IgD-negative memory B cell (primary cell): ENCODE measurements around the gene CERS5. TPM values are rescaled to one million over a fixed set of nuclear protein-coding genes. Genes with fewer than 3 reads are reported as not detected.
"Not testable (repeated sequence)": the region's sequence is repeated elsewhere in the genome, so short reads cannot be mapped to it uniquely, and the experiment has no call there.

Experiments used
- H3K27ac Mint-ChIP-seq, 3 donors: one replicate each; pipeline ENCODE4 v1.8.0; 2020 to 2022; ENCODE audit warnings: mild to moderate bottlenecking in 3 of 3, mixed read lengths in 3 of 3, moderate library complexity in 1 of 3
- H3K27me3 Mint-ChIP-seq: one replicate; pipeline ENCODE4 v1.8.0; 2021; ENCODE audit warnings: mixed read lengths
- H3K36me3 Mint-ChIP-seq: one replicate; pipeline ENCODE4 v1.8.0; 2020; ENCODE audit warnings: mild to moderate bottlenecking, mixed read lengths
- H3K4me1 Mint-ChIP-seq, 3 donors: one replicate each; pipeline ENCODE4 v1.8.0; 2020 to 2022; ENCODE audit warnings: mixed read lengths in 3 of 3, mild to moderate bottlenecking in 1 of 3
- H3K4me3 Mint-ChIP-seq, 4 donors: one replicate each; pipeline ENCODE4 v1.8.0; 2020 to 2022; ENCODE audit warnings: mild to moderate bottlenecking in 4 of 4, mixed read lengths in 4 of 4, moderate library complexity in 3 of 4
- H3K9me3 Mint-ChIP-seq, 3 donors: one replicate each; pipeline ENCODE4 v1.8.0; 2020 to 2021; ENCODE audit warnings: mixed read lengths in 3 of 3, mild to moderate bottlenecking in 1 of 3
- polyA plus RNA-seq: library from polyadenylated mRNA; unstranded; fragments of 300-500 nt; fragmentation: Illumina TruSeq; gene quantifications from one replicate; pipeline ENCODE4 v1.2.3, GENCODE V29; 2021

The CERS5 gene
- polyA plus RNA-seq, 1 donor from 2014 or later, result 30.7 TPM

DNA sequence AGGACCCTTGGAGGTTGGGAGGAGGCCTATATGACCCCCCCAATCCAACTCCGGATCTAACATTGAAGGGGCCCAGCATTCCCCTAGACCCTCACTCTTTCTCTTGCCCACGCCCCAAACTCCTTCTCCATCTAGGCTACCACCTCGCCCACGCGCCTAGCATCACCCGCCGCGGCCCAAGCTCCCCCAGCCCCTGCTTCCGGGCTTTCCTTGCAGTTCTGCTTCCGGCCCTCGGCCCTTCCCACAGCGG, 445 bp downstream of the CERS5 start:
- no peaks in the 10 kb centered on the region for H3K27me3 Mint-ChIP-seq

DNA sequence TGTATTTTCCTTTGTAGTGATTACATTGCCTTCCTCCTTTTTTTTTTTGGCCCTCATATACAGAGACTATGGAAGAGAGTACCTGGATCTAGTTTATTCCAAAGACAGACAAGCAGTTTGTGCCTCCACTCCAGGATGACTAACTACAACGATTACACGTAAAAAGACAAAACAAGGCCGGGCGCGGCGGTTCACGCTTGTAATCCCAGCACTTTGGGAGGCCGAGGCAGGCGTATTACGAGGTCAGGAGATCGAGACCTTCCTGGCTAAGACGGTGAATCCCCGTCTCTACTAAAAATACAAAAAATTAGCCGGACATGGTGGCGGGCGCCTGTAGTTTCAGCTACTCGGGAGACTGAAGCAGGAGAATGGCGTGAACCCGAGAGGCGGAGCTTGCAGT, 2.2 kb downstream of the CERS5 start:
- Mint-ChIP-seq H3K27me3 (no peaks in the 10 kb centered on the region), H3K27ac (peak overlapping the region in 2 of 3 donors; percentile 32 to 50), H3K36me3 (peaks cover 4% of the 10 kb centered on the region), H3K4me3 (peak overlapping the region; percentile 19 to 90 (median 32)), H3K4me1 (peaks cover 18 to 23% (median 23%) of the 10 kb centered on the region in 3 donors), H3K9me3 (no peaks in the 10 kb centered on the region)

More for the DNA sequence above, 445 bp downstream of the CERS5 start:
- Mint-ChIP-seq H3K36me3 (peaks cover 2% of the 10 kb centered on the region), H3K9me3 (no peaks in the 10 kb centered on the region), H3K4me3 (peak overlapping the region; percentile 90 to 97 (median 91)), H3K4me1 (peaks cover 12 to 19% (median 17%) of the 10 kb centered on the region in 3 donors), H3K27ac (peak overlapping the region; percentile 33 to 96 (median 94))

DNA sequence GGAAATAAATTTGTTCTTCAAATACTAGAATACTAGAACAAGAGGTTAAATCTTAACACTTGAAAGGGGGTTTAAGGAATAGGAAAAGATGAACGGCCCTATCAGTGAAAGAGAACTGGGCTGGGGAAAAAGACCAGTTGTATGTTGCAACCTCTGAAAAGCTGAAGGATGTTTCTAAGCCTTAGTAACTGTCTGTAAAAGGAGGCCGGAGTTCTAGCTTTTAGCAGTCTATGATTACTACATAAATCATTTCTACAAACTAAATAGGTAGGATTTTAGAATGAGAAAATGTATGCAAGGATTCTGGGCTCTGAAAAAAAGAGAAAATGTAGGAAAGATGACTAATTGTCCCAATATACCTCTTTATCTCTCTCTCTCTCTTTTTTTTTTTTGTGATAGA, 4.9 kb downstream of the CERS5 start:
- no peaks in the 10 kb centered on the region for H3K27me3 Mint-ChIP-seq
- H3K27ac Mint-ChIP-seq, result peak overlapping the region in 1 of 3 donors; percentile 10
- H3K9me3 Mint-ChIP-seq, result no peaks in the 10 kb centered on the region
- H3K36me3 Mint-ChIP-seq, result peaks cover 7% of the 10 kb centered on the region
- peaks cover 15 to 28% (median 25%) of the 10 kb centered on the region in 3 donors for H3K4me1 Mint-ChIP-seq
- H3K4me3 Mint-ChIP-seq, result no peak overlapping the region

DNA sequence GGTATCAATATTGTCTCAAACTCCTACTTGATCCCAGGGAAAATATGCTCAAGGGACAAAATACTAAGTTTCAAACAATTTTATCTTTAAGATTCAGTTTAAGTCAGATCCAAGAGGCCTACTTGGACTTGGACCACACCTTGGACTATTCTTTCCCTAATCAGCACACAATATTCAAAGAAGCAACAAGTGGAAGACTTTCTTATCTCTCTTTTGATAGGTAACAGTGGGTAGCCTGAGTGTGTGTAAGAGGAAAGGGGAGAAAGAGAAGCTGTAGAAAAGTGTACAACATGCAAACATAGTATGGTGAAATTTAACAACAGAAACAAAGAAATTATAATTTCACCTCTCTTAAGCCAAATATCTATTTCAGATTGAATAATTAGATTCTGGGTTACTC, 6.5 kb downstream of the CERS5 start:
- Mint-ChIP-seq H3K36me3 (peaks cover 7% of the 10 kb centered on the region), H3K27ac (peak overlapping the region in 2 of 3 donors; percentile 8 to 53), H3K4me3 (peak overlapping the region in 1 of 4 donors; percentile 70), H3K27me3 (no peaks in the 10 kb centered on the region), H3K4me1 (peaks cover 12 to 21% (median 18%) of the 10 kb centered on the region in 3 donors), H3K9me3 (no peaks in the 10 kb centered on the region)

DNA sequence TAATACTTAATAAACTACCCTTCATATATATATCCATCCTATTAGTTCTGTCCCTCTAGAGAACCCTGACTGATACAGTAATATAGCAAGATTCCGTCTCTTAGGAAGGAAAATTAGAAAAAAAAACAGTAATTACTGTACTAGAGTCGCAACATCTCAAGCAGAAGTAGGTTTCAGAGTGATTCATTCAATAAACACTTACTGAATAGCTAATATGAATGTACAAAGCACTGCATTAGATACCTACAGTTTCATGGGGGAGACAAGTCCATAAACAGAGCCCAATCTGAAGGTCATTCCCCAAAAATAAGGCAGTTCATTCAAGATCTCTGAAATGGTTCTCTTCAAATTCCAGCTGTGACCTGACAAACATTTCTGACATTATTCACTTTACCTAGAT, 9.9 kb downstream of the CERS5 start:
- Mint-ChIP-seq H3K36me3 (peaks cover 5% of the 10 kb centered on the region), H3K9me3 (no peaks in the 10 kb centered on the region), H3K27me3 (no peaks in the 10 kb centered on the region), H3K4me3 (no peak overlapping the region), H3K27ac (peak overlapping the region in 1 of 3 donors; percentile 0), H3K4me1 (peaks cover 8 to 17% (median 11%) of the 10 kb centered on the region in 3 donors)

DNA sequence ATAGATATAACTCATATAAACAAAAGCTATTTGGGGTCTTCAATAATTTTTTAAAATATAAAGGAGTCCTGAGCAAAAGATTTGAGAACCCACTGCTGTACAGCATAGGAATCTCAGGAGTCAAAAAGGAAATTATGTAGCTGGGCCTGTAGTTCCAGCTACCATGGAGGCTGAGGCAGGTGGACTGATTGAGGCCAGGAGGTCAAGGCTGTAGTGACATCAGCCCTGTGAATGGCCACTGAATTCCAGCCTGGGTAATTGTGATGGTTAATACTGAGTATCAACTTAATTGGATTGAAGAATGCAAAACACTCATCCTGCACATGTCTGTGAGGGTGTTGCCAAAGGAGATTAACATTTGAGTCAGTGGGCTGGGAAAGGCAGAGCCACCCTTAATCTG, 10.5 kb downstream of the CERS5 start:
- Mint-ChIP-seq H3K4me1 (peaks cover 8 to 17% (median 12%) of the 10 kb centered on the region in 3 donors), H3K27me3 (no peaks in the 10 kb centered on the region), H3K27ac (no peak overlapping the region), H3K9me3 (no peaks in the 10 kb centered on the region), H3K4me3 (no peak overlapping the region), H3K36me3 (peaks cover 5% of the 10 kb centered on the region)

DNA sequence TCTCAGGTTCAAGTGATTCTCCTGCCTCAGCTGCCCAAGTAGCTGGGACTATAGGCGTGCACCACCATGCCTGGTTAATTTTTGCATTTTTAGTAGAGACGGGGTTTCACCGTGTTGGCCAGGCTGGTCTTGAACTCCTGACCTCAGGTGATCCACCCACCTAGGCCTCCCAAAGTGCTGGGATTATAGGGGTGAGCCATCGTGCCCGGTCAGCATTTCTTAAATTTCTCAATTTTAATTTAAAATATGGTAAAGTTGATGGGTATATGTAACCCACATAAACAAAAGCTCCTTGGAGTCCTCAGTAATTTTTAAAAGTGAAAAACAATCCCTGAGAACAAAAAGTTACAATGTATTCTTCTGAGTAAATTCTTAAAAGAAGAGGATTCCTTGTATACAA, 12.2 kb downstream of the CERS5 start:
- H3K4me3 Mint-ChIP-seq, H3K27ac Mint-ChIP-seq, H3K9me3 Mint-ChIP-seq, H3K27me3 Mint-ChIP-seq, H3K36me3 Mint-ChIP-seq: not testable (repeated sequence)
- H3K4me1 Mint-ChIP-seq, result peaks cover 6 to 24% (median 13%) of the 10 kb centered on the region in 3 donors

DNA sequence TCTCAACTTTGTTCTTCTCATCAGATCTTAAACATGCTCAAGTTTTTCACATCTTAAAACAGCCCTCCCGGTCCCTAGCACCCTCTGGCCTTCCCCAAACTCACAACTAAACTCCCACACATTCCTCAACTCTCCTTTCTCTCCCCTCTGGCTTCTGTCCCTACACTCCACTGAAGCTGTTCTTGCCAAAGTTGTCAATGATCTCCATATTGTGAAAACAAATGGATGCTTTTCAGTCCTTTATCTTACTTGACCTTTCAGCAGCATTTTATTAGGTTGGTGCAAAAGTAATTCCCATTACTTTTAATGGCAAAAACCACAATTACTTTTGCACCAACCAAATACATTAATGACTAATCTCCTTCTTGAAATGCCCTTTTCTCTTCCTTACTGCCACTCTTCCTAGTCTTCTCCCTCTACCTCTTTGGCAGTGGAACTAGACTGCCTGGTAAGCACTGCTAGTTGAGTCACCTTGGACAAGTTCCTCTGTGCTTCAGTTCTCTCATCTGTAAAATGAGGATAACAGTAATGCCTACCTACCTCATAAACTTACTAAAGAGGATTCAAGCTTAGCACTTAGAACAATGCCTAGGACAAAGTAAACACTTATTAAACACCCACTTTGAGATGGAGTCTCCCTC, 16.0 kb downstream of the CERS5 start:
- Mint-ChIP-seq H3K9me3 (no peaks in the 10 kb centered on the region), H3K4me3 (no peak overlapping the region), H3K36me3 (no peaks in the 10 kb centered on the region), H3K4me1 (peaks cover 4 to 19% (median 14%) of the 10 kb centered on the region in 3 donors), H3K27ac (no peak overlapping the region), H3K27me3 (no peaks in the 10 kb centered on the region)

DNA sequence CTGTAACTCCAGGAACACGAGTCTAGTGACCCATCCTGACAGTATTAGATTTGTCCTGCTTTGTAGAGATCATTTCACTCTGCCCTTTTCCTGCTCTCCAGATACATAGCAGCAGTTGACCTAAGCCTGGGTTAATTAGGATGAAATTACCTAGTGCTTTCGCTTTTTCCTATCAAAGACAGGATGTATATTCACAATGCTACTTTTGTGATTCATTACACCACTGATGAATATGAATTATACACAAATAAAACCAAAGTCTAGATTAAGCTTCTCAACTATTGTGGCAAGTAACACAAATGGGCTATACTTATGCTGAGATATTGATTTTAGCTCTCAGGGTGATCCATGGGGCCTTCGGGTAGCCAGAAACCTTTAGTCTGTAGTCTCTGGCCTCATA, 17.9 kb downstream of the CERS5 start:
- peaks cover 4 to 19% (median 14%) of the 10 kb centered on the region in 3 donors for H3K4me1 Mint-ChIP-seq
- H3K4me3 Mint-ChIP-seq, result no peak overlapping the region
- no peak overlapping the region for H3K27ac Mint-ChIP-seq
- no peaks in the 10 kb centered on the region for H3K36me3 Mint-ChIP-seq
- H3K27me3 Mint-ChIP-seq, result no peaks in the 10 kb centered on the region
- H3K9me3 Mint-ChIP-seq, result no peaks in the 10 kb centered on the region

DNA sequence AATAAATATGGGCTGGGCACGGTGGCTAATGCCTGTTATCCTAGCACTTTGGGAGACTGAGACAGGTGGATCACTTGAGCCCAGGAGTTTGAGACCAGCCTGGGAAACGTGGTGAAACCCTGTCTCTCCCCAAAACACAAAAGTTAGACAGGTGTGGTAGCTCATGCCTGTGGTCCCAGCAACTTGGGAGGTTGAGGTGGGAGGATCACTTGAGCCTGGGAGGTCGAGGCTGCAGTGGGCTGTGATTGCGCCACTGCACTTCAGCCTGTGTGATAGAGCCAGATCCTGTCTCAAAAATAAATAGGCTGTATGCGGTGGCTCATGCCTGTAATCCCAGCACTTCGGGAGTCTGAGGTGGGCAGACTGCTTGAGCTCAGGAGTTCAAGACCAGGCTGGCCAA, 19.2 kb downstream of the CERS5 start:
- not testable (repeated sequence) for H3K27ac Mint-ChIP-seq

DNA sequence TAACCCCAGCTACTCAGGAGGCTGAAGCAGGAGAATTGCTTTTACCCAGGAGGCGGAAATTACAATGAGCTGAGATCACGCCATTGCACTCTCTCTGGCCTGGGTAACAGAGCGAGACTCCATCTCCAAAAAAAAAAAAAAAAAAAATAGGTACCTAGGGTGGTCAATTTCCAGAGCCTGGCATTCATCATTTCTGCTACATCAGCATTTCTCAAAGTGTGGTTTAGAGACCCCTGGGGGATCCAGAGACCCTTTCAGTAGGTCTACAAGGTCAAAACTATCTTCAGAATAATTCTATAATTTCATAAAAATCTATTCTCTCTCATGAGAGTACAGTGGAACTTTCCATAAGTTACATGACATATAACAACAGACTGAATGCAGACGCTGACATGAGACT, 19.9 kb downstream of the CERS5 start:
- Mint-ChIP-seq H3K4me1 (peaks cover 4 to 19% (median 14%) of the 10 kb centered on the region in 3 donors), H3K9me3 (no peaks in the 10 kb centered on the region), H3K27ac (no peak overlapping the region), H3K27me3 (no peaks in the 10 kb centered on the region), H3K36me3 (peaks cover 2% of the 10 kb centered on the region), H3K4me3 (no peak overlapping the region)

More for the DNA sequence above, 19.2 kb downstream of the CERS5 start:
- not testable (repeated sequence) for H3K4me3 Mint-ChIP-seq, H3K36me3 Mint-ChIP-seq, H3K27me3 Mint-ChIP-seq, H3K9me3 Mint-ChIP-seq
- peaks cover 4 to 19% (median 14%) of the 10 kb centered on the region in 3 donors for H3K4me1 Mint-ChIP-seq

DNA sequence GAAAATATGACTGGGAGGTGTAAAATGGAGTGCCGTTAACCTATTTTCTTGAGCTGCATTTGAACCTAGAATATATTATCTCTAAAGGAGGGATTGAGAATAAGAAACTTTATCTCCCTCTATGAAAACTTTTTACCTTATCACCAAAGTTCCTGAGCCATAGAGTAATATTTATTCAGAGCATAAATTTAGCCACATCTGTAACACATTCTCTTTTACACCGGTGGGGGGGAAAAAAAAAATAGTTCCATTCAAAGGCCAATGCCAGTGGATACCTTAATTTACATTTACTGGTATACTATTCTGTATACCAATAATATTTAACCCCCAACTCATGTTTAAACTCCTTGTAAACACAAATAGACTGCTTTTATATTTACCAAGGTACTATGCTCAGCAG, 21.7 kb downstream of the CERS5 start:
- Mint-ChIP-seq H3K36me3 (peaks cover 3% of the 10 kb centered on the region), H3K9me3 (no peaks in the 10 kb centered on the region), H3K27me3 (no peaks in the 10 kb centered on the region), H3K4me3 (no peak overlapping the region), H3K27ac (no peak overlapping the region), H3K4me1 (peaks cover 2 to 10% (median 7%) of the 10 kb centered on the region in 3 donors)

DNA sequence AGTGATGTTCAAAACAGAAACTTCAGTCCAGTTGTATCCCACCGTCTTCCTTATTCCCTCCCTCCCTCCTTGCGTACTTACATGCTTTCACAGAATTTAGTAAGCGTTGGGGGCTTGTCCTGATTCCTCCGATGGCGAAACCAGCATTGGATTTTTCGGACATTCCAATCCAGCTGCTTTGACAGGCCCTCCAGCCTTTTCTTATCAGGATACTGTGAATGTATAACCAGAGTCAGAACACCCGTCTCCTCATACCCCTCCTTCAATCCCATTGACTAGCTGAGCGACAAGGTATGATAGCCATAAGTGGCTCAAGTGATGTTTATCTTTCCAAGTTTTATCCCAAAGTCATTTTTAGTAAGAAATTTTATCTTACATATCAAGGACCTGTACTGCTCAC, 24.2 kb downstream of the CERS5 start:
- Mint-ChIP-seq H3K4me1 (no peaks in the 10 kb centered on the region), H3K36me3 (peaks cover 6% of the 10 kb centered on the region), H3K27ac (peak overlapping the region in 1 of 3 donors; percentile 69), H3K4me3 (no peak overlapping the region), H3K27me3 (no peaks in the 10 kb centered on the region), H3K9me3 (no peaks in the 10 kb centered on the region)

DNA sequence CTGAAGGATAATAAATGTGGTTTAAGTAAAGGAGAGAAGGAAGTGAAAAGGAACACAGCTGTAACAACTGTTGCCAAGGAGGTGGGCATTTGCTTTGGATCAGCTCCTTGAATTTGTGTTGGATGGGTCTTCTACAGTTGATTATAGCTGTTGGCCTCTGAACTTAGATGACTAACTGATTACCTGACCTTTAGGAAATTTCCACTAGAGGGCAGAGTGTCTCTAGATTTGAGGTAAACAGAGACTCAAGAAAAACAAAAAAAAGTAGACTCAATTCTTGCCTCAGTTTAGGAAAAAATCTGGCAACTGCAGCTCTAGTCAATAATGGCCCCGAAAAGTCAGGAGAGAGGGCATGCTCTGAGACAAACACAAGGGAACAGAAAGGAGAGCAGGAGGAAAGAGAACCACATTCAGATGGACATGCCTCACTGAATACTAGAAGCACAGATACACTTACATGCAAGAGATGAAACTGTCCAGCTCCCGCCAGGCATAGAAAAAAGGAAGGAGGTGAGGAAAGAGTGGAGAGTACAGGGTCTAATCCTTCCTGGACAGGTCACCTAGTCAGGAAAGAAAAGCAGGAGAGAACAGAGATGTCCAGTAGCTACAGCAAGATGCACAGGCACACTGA, 34.5 kb downstream of the CERS5 start:
- peaks cover 8 to 13% (median 12%) of the 10 kb centered on the region in 3 donors for H3K4me1 Mint-ChIP-seq
- H3K9me3 Mint-ChIP-seq, result no peaks in the 10 kb centered on the region
- peak overlapping the region in 2 of 3 donors; percentile 2 to 95 for H3K27ac Mint-ChIP-seq
- peaks cover 2% of the 10 kb centered on the region for H3K36me3 Mint-ChIP-seq
- H3K4me3 Mint-ChIP-seq, result no peak overlapping the region
- no peaks in the 10 kb centered on the region for H3K27me3 Mint-ChIP-seq

DNA sequence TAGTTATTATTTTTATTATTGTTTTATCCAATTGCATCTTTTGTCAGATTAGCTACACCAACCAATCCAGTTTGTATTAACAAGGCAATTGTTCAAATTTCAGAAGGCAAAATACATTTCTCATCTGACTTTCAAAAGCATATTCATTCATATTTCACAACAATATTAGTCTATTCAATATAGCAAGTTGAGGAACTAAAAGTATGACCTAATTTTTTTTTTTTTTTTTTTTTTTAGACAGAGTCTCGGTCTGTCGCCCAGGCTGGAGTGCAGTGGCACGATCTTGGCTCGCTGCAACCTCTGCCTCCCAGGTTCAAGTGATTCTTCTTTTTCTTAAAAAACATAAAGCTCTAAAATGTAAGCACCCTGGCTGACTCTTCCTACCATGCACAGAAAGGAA, 37.9 kb downstream of the CERS5 start:
- Mint-ChIP-seq H3K27ac (no peak overlapping the region), H3K27me3 (no peaks in the 10 kb centered on the region), H3K4me1 (peaks cover 18 to 27% (median 24%) of the 10 kb centered on the region in 3 donors), H3K4me3 (no peak overlapping the region), H3K9me3 (no peaks in the 10 kb centered on the region), H3K36me3 (peaks cover 5% of the 10 kb centered on the region)

DNA sequence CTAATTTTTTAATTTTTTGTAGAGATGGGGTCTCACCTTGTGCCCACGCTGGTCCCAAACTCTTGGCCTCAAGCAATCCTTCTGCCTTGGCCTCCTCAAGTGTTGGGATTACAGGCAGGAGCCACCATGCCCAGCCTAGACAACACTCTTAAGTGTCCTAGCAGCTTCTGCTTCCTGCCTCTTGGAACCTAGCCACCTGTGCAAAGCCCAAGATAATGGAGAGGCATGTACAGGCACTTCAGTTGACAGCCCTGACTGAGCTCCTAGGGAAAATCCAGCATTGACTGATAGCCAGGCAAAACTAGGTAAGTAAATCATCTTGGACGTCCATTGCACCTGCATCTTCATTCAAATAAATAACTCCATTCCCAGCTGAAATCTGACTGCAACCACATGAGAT, 39.6 kb downstream of the CERS5 start:
- Mint-ChIP-seq H3K4me1 (peaks cover 21 to 26% (median 25%) of the 10 kb centered on the region in 3 donors), H3K27me3 (no peaks in the 10 kb centered on the region), H3K4me3 (no peak overlapping the region), H3K9me3 (no peaks in the 10 kb centered on the region), H3K36me3 (peaks cover 12% of the 10 kb centered on the region), H3K27ac (no peak overlapping the region)
